NCI-H1105 (cell line): ENCODE results near the gene FBXO5.

Experiments
- DNase-seq: peaks from one replicate; lab custom pipeline; 2025; lab: John Stamatoyannopoulos, UW

The FBXO5 gene

DNA sequence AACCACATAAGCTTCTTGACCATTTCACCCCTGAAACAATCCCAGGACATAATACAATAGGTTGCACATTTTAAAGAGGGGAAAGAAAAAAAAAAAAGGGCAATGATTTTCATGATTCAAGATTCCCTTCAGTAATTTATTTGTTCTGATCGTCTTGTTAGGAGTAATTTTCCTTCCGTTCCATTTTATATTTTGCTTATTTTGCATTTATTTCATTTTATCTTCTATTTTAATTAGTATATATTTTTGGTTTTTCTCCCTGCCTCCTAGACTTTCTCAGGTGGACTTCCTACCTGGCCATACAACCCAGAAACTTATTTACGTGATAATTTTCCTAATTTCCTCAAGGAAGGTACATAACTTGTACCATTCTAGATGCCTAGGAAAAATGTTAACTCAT is 32.6 kb downstream of the FBXO5 start:
- no peak for DNase-seq

DNA sequence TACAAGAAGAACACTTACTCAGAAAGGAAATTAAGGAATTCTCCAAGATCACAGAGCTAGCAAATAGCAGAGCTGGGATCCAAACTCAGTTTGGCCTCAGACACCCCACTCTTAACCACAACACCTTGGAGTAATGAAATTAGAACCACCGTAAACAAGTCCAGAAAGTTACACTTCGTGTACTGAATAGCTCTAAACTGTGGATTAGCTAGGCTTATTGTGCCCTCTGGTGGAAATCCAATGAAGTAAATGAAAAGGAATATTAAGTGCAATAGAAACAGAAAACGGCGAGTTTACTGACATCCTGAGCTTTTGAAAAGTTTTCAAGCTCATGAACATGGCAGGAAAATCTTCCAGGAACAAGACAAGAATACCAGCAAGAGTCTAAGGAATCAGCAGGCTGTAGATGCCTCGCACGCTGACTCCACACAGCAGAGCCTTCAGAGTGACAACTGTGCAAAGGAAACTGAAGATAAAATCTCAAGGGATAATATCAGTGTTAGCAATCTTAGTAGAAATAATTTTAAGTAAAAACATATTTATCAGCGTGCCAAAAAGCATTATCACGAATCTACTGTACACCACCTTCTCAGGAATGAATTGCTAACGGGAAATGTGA is 34.6 kb downstream of the FBXO5 start:
- peak; percentile 11 for DNase-seq

DNA sequence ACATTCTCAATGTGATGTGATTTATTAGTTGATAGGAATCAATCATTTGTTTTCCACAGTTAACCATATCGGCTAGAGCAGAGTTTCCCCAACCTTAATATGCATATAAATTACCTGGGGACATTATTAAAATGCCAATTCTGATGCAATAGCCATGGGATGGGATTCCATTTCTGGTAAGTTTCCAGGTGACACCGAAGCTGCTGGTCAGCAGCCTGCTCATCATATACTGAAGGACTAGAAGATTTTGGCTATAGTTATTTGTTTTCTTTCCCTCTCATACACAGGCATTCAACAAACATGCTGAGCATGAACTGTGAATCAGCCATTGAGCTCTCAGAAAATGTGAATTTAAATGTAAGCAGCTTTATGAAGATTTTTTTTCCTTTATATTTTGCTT is 35.8 kb downstream of the FBXO5 start:
- DNase-seq = no peak

DNA sequence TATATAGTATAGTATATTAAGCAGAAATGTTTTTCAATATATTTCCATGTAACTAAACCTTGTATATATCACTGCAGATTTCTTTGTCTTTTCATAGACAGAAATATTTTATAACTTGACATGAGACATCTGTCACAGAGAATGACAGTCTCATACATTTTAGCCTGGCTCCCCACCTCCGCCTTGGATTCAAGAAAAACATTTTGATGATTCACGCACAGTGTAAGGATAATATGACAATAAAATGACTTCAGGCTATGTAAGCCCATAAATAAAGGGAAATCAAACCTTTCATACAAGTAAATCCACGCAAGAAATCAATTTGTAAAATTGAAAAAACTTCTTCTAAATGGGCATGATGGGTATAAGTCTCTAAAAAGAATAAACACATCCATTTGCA is 36.4 kb downstream of the FBXO5 start:
- DNase-seq = no peak

DNA sequence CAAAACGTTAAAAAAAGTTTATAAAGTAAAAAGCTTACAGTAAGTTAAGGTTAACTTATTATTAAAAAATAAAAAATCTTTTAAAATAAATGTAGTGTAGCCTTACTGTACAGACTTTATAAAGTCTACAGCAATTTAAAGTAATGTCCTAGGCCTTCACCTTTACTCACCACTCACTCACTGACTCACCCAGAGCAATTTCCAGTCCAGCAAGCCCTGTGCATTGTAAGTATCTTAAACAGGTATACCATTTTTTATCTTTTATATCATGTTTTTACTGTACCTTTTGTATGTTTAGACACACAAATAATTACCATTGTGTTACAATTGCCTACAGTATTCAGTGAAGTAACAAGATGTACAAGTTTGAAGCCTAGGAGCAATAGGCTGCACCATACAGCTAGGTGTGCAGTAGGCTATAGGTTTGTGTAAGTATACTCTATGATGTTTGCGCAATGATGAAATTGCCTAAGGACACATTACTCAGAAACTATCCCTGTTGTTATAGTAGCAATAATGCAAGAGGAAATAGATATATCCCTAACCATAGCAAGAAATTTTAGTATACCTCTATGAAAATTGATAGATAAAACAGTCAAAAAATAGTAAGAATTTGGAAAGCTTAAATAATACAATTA is 39.5 kb downstream of the FBXO5 start:
- DNase-seq = no peak

DNA sequence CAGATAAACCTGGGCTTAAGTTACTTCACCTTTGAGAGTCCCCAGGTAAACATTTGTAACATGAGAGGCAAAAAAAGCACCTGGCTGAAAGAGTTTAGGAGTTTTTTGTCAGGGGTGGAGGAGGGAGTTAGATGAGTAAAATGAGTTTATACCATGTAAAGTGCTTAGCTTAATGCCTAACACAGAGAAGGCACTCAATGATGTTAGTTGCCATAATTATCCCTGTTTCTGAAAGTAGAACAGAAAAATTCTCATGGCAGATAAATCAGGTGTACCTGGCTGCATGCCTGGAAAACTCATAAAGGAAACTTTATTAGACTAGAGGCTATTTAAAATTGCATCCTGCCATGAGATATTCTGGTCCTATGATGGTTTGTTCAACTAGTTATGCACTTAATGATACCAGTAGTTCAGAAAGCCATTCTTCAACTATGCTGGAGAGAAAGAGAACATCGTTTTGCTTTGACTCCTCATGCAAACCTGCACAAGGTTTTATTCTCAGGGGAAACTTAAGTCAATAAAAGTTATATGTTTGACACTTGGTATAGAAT is 40.4 kb downstream of the FBXO5 start:
- peak; percentile 7 for DNase-seq

DNA sequence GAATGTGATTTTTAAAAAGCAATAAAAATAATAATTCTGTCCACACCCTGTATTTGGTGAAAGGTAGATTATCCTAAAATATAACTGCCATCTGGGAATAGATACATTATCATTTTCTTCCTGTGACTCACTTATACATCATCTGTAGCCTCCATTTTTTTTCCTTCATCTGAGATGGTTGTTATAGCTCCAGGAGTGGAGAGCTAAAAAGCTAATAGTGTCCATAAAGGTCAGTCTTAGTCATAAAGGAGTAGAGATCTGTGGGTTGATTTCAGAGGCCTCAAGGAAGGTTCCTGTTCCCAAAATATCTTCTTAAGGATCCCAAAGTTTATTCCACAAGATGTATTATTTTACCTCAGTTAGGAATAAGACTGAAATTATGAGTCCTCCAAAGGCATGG is 41.1 kb downstream of the FBXO5 start:
- no peak for DNase-seq

DNA sequence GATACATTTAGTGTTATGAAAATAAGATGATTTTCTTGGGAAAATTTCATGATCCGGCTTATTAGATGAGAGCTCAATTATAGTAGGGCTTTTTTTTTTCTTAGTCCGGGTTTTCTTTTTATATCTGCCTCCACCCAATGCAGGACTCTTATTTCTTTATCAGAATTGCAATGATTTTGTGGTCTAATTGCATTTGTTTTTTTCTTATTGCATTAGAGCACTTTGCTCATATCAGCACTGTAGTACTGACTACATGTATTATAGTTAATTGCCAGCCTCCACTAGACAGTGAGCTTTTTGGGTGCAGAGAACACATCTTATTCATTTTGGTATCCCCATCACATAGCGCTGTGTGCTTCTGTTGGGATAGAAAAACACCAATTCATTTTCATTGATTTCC is 50.0 kb downstream of the FBXO5 start:
- no peak for DNase-seq

DNA sequence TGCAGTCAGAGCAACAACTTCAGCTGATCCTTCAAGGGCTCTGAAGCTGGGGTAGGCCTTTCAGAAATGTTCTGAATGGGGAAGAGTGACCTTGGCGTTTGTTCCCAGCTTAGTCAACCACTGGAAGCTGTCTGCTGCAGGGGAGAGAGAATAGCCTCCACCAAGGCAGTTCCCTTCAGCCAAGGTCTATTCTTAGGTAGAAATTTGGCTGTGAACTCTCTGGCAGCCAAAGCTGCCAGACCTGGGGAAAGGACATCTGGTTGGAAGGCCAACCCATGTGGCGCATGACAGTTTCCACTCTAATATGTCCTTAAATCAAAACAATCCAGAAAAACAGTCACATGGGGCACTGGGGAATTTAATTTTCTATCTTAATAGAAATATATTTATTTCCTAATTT is 60.1 kb downstream of the FBXO5 start:
- DNase-seq = no peak
